Mucosa of descending colon (tissue), 3 donors: ENCODE data around the gene THRAP3. TPM values are rescaled to one million over a fixed set of nuclear protein-coding genes. Genes with fewer than 3 reads are reported as not detected.

Source experiments
- ATAC-seq: fragments of 200-7000 bp; cut with Tn5 transposase; one replicate; pipeline ENCODE4 v1.9.1; 2020; ENCODE audit warnings: mild to moderate bottlenecking, moderate library complexity
- DNase-seq, 3 donors: peaks; one replicate each; pipeline ENCODE4 v3.0.0-alpha.2; 2020
- H3K36me3 ChIP-seq: fragments of 200-600 bp; one replicate; pipeline ENCODE4 v1.8.0; 2021; ENCODE audit warnings: low read depth, mild to moderate bottlenecking
- H3K4me1 ChIP-seq: fragments of 200-600 bp; one replicate; pipeline ENCODE4 v1.8.0; 2021; ENCODE audit warnings: low read depth, mild to moderate bottlenecking
- H3K4me3 ChIP-seq: fragments of 200-600 bp; one replicate; pipeline ENCODE4 v1.8.0; 2021; ENCODE audit warnings: mild to moderate bottlenecking
- H3K9me3 ChIP-seq: fragments of 200-600 bp; one replicate; pipeline ENCODE4 v1.8.0; 2021; ENCODE audit warnings: mild to moderate bottlenecking
- CTCF ChIP-seq: fragments of 200-600 bp; IDR thresholded peaks from one replicate; pipeline ENCODE4 v1.8.0; 2022; ENCODE audit warnings: antibody characterized with exemption, mild to moderate bottlenecking
- intact Hi-C, 2 donors: fragments of 100-400 bp; cut with DNase I in 1 of 2; cut with micrococcal nuclease in 1 of 2; formaldehyde crosslinking; loops; one replicate each; pipeline versions ENCODE4 v1.11.0 to v1.11.1; 2022; cut with DNase I, micrococcal nuclease
- total RNA-seq, 3 donors: library from RNA; stranded (reverse); fragmentation: NEBNext Ultra II Directional in 2 of 3; extraction: Animal tissue kit (Norgen Biotek cat#: 25700) in 2 of 3; gene quantifications; one replicate each; pipeline versions ENCODE4 v1.2.1 to v1.2.4, GENCODE V29; 2021 to 2023
- donor health status: DM: no; HTN: no; CAD: no; lungs with moderate emphysema.
- donor health status: DM: no; HTN: no; CAD: no.
- donor health status: DM: no; HTN: yes; CAD: no.

The THRAP3 gene
- total RNA-seq, 3 donors from 2014 or later = 83.0 to 103 (median 85.1) TPM

GRCh38 chr1:36274201-36274600 lies 50.0 kb downstream of the THRAP3 start:
- intact Hi-C loops = no loop called here

GRCh38 chr1:36276688-36277087 lies 52.4 kb downstream of the THRAP3 start:
- Histone ChIP-seq H3K9me3 (no peaks in the 10 kb centered on the region), H3K4me3 (no peak overlapping the region), H3K36me3 (no peaks in the 10 kb centered on the region), H3K4me1 (peaks cover 3% of the 10 kb centered on the region)
- DNase-seq = no peak
- no peak for TF ChIP-seq CTCF
- no peak for ATAC-seq
- intact Hi-C loops = no loop called here

More at GRCh38 chr1:36274201-36274600, 50.0 kb downstream of the THRAP3 start:
- TF ChIP-seq CTCF = no peak
- Histone ChIP-seq H3K36me3 (no peaks in the 10 kb centered on the region), H3K4me3 (no peak overlapping the region), H3K4me1 (peaks cover under 1% of the 10 kb centered on the region), H3K9me3 (no peaks in the 10 kb centered on the region)
- DNase-seq = no peak
- no peak for ATAC-seq

- no peaks in the 10 kb centered on the region for H3K9me3 ChIP-seq
- no peak overlapping the region for H3K4me3 ChIP-seq
- no peaks in the 10 kb centered on the region for H3K36me3 ChIP-seq
- no peak for ATAC-seq
- no peak for DNase-seq
- peaks cover 3% of the 10 kb centered on the region for H3K4me1 ChIP-seq
- intact Hi-C loops = no loop called here
- no peak for TF ChIP-seq CTCF
Observed at GRCh38 chr1:36279110-36279788, 55.0 kb downstream of the THRAP3 start.

GRCh38 chr1:36279789-36280296 lies 55.6 kb downstream of the THRAP3 start:
- DNase-seq (no peak), ATAC-seq (no peak)
- Histone ChIP-seq H3K4me1 (peaks cover 3% of the 10 kb centered on the region), H3K9me3 (no peaks in the 10 kb centered on the region), H3K4me3 (no peak overlapping the region), H3K36me3 (no peaks in the 10 kb centered on the region)
- TF ChIP-seq CTCF = no peak
- intact Hi-C loops = loop anchor here in 1 of 2 donors (10.0 kb wide), 1 partner anchor 185 kb away; no protein-coding TSS in a partner anchor

GRCh38 chr1:36284061-36284460 lies 59.8 kb downstream of the THRAP3 start:
- intact Hi-C loops = loop anchor here in 1 of 2 donors (10.0 kb wide), 1 partner anchor 189 kb away; no protein-coding TSS in a partner anchor
- no peak overlapping the region for H3K4me3 ChIP-seq
- no peaks in the 10 kb centered on the region for H3K9me3 ChIP-seq
- peaks cover 7% of the 10 kb centered on the region for H3K36me3 ChIP-seq
- no peak for TF ChIP-seq CTCF
- peaks cover 3% of the 10 kb centered on the region for H3K4me1 ChIP-seq
- ATAC-seq = no peak
- no peak for DNase-seq
